Cerebellar nuclear complex (tissue), 1 donor: Measurements from ENCODE around the gene TMEM176A.

ENCODE experiments used
- DNase-seq, 2 experiments: peaks; one replicate each; lab custom pipeline; 2025; lab: John Stamatoyannopoulos, UW

Gene TMEM176A

GRCh38 chr7:150820148-150820547, 19.6 kb downstream of the TMEM176A start:
- DNase-seq: no peak

GRCh38 chr7:150820578-150821198, 20.1 kb downstream of the TMEM176A start:
- DNase-seq: no peak

GRCh38 chr7:150823043-150823442, 22.5 kb downstream of the TMEM176A start:
- no peak for DNase-seq

GRCh38 chr7:150823484-150824126, 23.0 kb downstream of the TMEM176A start:
- no peak for DNase-seq

GRCh38 chr7:150824379-150825177, 24.0 kb downstream of the TMEM176A start:
- DNase-seq: no peak

GRCh38 chr7:150826061-150826849, 25.7 kb downstream of the TMEM176A start:
- no peak for DNase-seq

GRCh38 chr7:150828384-150828783, 27.8 kb downstream of the TMEM176A start:
- DNase-seq: no peak

GRCh38 chr7:150829426-150829825, 28.9 kb downstream of the TMEM176A start:
- DNase-seq: no peak

- DNase-seq: no peak
These were observed 30.4 kb downstream of the TMEM176A start for GRCh38 chr7:150830937-150831336.

GRCh38 chr7:150831851-150832250, 31.3 kb downstream of the TMEM176A start:
- no peak for DNase-seq

- no peak for DNase-seq
These were observed 34.5 kb downstream of the TMEM176A start for GRCh38 chr7:150835019-150835418.

- no peak for DNase-seq
These were observed 35.2 kb downstream of the TMEM176A start for GRCh38 chr7:150835702-150836280.

GRCh38 chr7:150838965-150839650, 38.5 kb downstream of the TMEM176A start:
- no peak for DNase-seq

GRCh38 chr7:150842018-150842417, 41.4 kb downstream of the TMEM176A start:
- DNase-seq: no peak

GRCh38 chr7:150842716-150843115, 42.1 kb downstream of the TMEM176A start:
- no peak for DNase-seq

GRCh38 chr7:150845421-150845861, 44.9 kb downstream of the TMEM176A start:
- no peak for DNase-seq

GRCh38 chr7:150846291-150847115, 45.9 kb downstream of the TMEM176A start:
- no peak for DNase-seq

- no peak for DNase-seq
These were observed 47.0 kb downstream of the TMEM176A start for GRCh38 chr7:150847536-150847935.

GRCh38 chr7:150848111-150848510, 47.5 kb downstream of the TMEM176A start:
- DNase-seq: no peak

- no peak for DNase-seq
These were observed 48.1 kb downstream of the TMEM176A start for GRCh38 chr7:150848561-150849115.
